Neutrophil (primary cell): Measurements from ENCODE around the gene PLXNA2.

Experiments used
- H3K27ac ChIP-seq: fragments of 200-600 bp; sonication (generic); 2 replicates; pipeline ENCODE4 v1.5.1; 2016; ENCODE audit warnings: mild to moderate bottlenecking, moderate library complexity
- H3K27me3 ChIP-seq: fragments of 200-600 bp; sonication (generic); 2 replicates; pipeline ENCODE4 v1.6.0; 2016; ENCODE audit warnings: mild to moderate bottlenecking
- H3K36me3 ChIP-seq: fragments of 200-600 bp; sonication (generic); 2 replicates; pipeline ENCODE4 v1.5.1; 2017
- H3K4me1 ChIP-seq, 2 experiments: fragments of 200-600 bp in 1 of 2; sonication (generic) in 1 of 2; 1 replicate in 1 of 2; 2 replicates in 1 of 2; pipeline versions ENCODE4 v1.5.1 to v1.6.1; 2013 to 2016; ENCODE audit warnings: low read depth in 1 of 2, low read length in 1 of 2, mild to moderate bottlenecking in 1 of 2, moderate library complexity in 1 of 2; ENCODE audit not compliant: control insufficient read depth in 1 of 2, insufficient read depth in 1 of 2
- H3K4me3 ChIP-seq, 2 experiments: fragments of 200-600 bp in 1 of 2; sonication (generic) in 1 of 2; 1 replicate in 1 of 2; 2 replicates in 1 of 2; pipeline ENCODE4 v1.5.1; 2013 to 2016; ENCODE audit warnings: low read depth in 1 of 2, low read length in 1 of 2, mild to moderate bottlenecking in 1 of 2, moderate library complexity in 1 of 2
- H3K9me3 ChIP-seq: fragments of 200-600 bp; sonication (generic); 2 replicates; pipeline ENCODE4 v1.5.1; 2016
- CTCF ChIP-seq: fragments of 200-600 bp; sonication (generic); IDR thresholded peaks from 2 replicates; pipeline ENCODE4 v1.5.1; 2016; ENCODE audit warnings: antibody characterized with exemption

The PLXNA2 gene

GRCh38 chr1:208002672-208003071 lies 241.5 kb downstream of the PLXNA2 start:
- no peaks in the 10 kb centered on the region for H3K4me1 ChIP-seq
- H3K36me3 ChIP-seq = no peaks in the 10 kb centered on the region
- TF ChIP-seq CTCF = no peak
- H3K27ac ChIP-seq = no peak overlapping the region
- H3K27me3 ChIP-seq = no peaks in the 10 kb centered on the region
- H3K9me3 ChIP-seq = no peaks in the 10 kb centered on the region
- no peak overlapping the region for H3K4me3 ChIP-seq

- Histone ChIP-seq H3K4me1 (no peaks in the 10 kb centered on the region), H3K9me3 (no peaks in the 10 kb centered on the region), H3K4me3 (no peak overlapping the region), H3K36me3 (no peaks in the 10 kb centered on the region), H3K27ac (no peak overlapping the region), H3K27me3 (no peaks in the 10 kb centered on the region)
- TF ChIP-seq CTCF = no peak
These were observed 242.1 kb downstream of the PLXNA2 start for GRCh38 chr1:208002078-208002477.

- TF ChIP-seq CTCF = no peak
These were observed 243.7 kb downstream of the PLXNA2 start for GRCh38 chr1:208000504-208000903.

GRCh38 chr1:207999972-208000371 lies 244.2 kb downstream of the PLXNA2 start:
- H3K27ac ChIP-seq = no peak overlapping the region
- H3K4me3 ChIP-seq = no peak overlapping the region
- no peak for TF ChIP-seq CTCF
- no peaks in the 10 kb centered on the region for H3K9me3 ChIP-seq
- no peaks in the 10 kb centered on the region for H3K36me3 ChIP-seq
- H3K27me3 ChIP-seq = no peaks in the 10 kb centered on the region
- no peaks in the 10 kb centered on the region for H3K4me1 ChIP-seq

More at GRCh38 chr1:208000504-208000903, 243.7 kb downstream of the PLXNA2 start:
- Histone ChIP-seq H3K4me1 (no peaks in the 10 kb centered on the region), H3K9me3 (no peaks in the 10 kb centered on the region), H3K36me3 (no peaks in the 10 kb centered on the region), H3K27ac (no peak overlapping the region), H3K27me3 (no peaks in the 10 kb centered on the region), H3K4me3 (no peak overlapping the region)

- Histone ChIP-seq H3K27me3 (no peaks in the 10 kb centered on the region), H3K36me3 (no peaks in the 10 kb centered on the region), H3K9me3 (no peaks in the 10 kb centered on the region), H3K27ac (no peak overlapping the region), H3K4me1 (no peaks in the 10 kb centered on the region), H3K4me3 (no peak overlapping the region)
- no peak for TF ChIP-seq CTCF
These were observed 244.8 kb downstream of the PLXNA2 start for GRCh38 chr1:207999274-207999915.

GRCh38 chr1:207998691-207999090 lies 245.5 kb downstream of the PLXNA2 start:
- no peak overlapping the region for H3K27ac ChIP-seq
- H3K9me3 ChIP-seq = no peaks in the 10 kb centered on the region
- no peak overlapping the region for H3K4me3 ChIP-seq
- TF ChIP-seq CTCF = no peak
- no peaks in the 10 kb centered on the region for H3K4me1 ChIP-seq
- no peaks in the 10 kb centered on the region for H3K27me3 ChIP-seq
- no peaks in the 10 kb centered on the region for H3K36me3 ChIP-seq
